Measurements from ENCODE around the gene HDGF. TPM values are rescaled to one million over a fixed set of nuclear protein-coding genes. Genes with fewer than 3 reads are reported as not detected.

HDGF gene
- 153 TPM for total RNA-seq

GRCh38 chr1:156751451-156751756, at the start of gene HDGF:
Gene HDGF, minus strand, starts transcription at chr1:156751675. Its CDS starts 246 bp downstream, at chr1:156751429.

GRCh38 chr1:156767101-156767878, 15.8 kb upstream of the HDGF start, which contains the start of gene PRCC:
Gene PRCC, plus strand, starts transcription at chr1:156767535. Its CDS starts 237 bp downstream, at chr1:156767772.

GRCh38 chr1:156740741-156741480, 10.6 kb downstream of the HDGF start, which contains the start of gene MRPL24:
Gene MRPL24, minus strand, starts transcription at chr1:156741088. Its CDS starts 2,384 bp downstream, at chr1:156738704.

GRCh38 chr1:156728599-156729462, 22.6 kb downstream of the HDGF start, which contains the start of gene ISG20L2:
Gene ISG20L2, minus strand, starts transcription at chr1:156728766. Its CDS starts 1,114 bp downstream, at chr1:156727652.

GRCh38 chr1:156727926-156728598, 23.4 kb downstream of the HDGF start, which contains the start of gene METTL25B:
Gene METTL25B, plus strand, starts transcription at chr1:156728469. Its CDS starts 636 bp downstream, at chr1:156729105.

GRCh38 chr1:156705321-156705917, 46.1 kb downstream of the HDGF start, which contains the start of gene CRABP2:
Gene CRABP2, minus strand, starts transcription at chr1:156705583. Its CDS starts 137 bp downstream, at chr1:156705446.

Other genes starting within 250 kb of the HDGF start
- gene IQGAP3, start 179.1 kb downstream of the HDGF start, total RNA-seq: 8.4 TPM
- not detected for gene TTC24, start 172.0 kb downstream of the HDGF start, total RNA-seq
- gene NAXE, start 159.9 kb downstream of the HDGF start, total RNA-seq: 39.7 TPM
- gene GPATCH4, start 150.2 kb downstream of the HDGF start, total RNA-seq: 7.3 TPM
- not detected for gene HAPLN2, start 132.3 kb downstream of the HDGF start, total RNA-seq
- 5.2 TPM for gene BCAN, start 109.6 kb downstream of the HDGF start, total RNA-seq
- 87.1 TPM for gene NES, start 74.3 kb downstream of the HDGF start, total RNA-seq
- gene CRABP2, start 46.1 kb downstream of the HDGF start, total RNA-seq: 117 TPM
- gene METTL25B, start 23.2 kb downstream of the HDGF start, total RNA-seq: 17.8 TPM
- gene ISG20L2, start 22.9 kb downstream of the HDGF start, total RNA-seq: 14.7 TPM
- 20.5 TPM for gene MRPL24, start 10.6 kb downstream of the HDGF start, total RNA-seq
- gene PRCC, start 15.9 kb upstream of the HDGF start, total RNA-seq: 34.5 TPM
- 0.27 TPM for gene SH2D2A, start 65.2 kb upstream of the HDGF start, total RNA-seq
- 0.22 TPM for gene INSRR, start 107.4 kb upstream of the HDGF start, total RNA-seq
- 3.4 TPM for gene NTRK1, start 109.2 kb upstream of the HDGF start, total RNA-seq
- 13.7 TPM for gene PEAR1, start 142.0 kb upstream of the HDGF start, total RNA-seq
- not detected for gene LRRC71, start 169.0 kb upstream of the HDGF start, total RNA-seq

Measured in camera-type eye (tissue), 1 donor.